ENCODE results near the gene TRABD. TPM values are rescaled to one million over a fixed set of nuclear protein-coding genes. Genes with fewer than 3 reads are reported as not detected.

The TRABD gene
- total RNA-seq, 4 donors from 2014 or later: 22.4 to 71.4 (median 27.1) TPM

GRCh38 chr22:50197000-50197800, 11.5 kb downstream of the TRABD start:
- no peak overlapping the region for H3K27ac ChIP-seq
- DNase-seq (ENCODE audit: low spot score in 2 of 2): no peak
- H3K36me3 ChIP-seq: peaks cover 0 to 65% (median 7%) of the 10 kb centered on the region in 3 donors
- H3K27me3 ChIP-seq: no peaks in the 10 kb centered on the region
- no peak overlapping the region for H3K4me3 ChIP-seq
- H3K4me1 ChIP-seq: peaks cover 0 to 26% (median 20%) of the 10 kb centered on the region in 4 donors
- 82% methylated on average over 16 to 19 of the region's 23 CpGs for WGBS, 2 donors
- no peak for TF ChIP-seq CTCF (IDR thresholded peaks at IDR 0.05)
- TF ChIP-seq POLR2A (IDR thresholded peaks at IDR 0.05): no peak
- TF ChIP-seq EP300 (IDR thresholded peaks at IDR 0.05): no peak
- H3K9me3 ChIP-seq: no peaks in the 10 kb centered on the region

GRCh38 chr22:50197856-50198623, 12.3 kb downstream of the TRABD start:
- no peaks in the 10 kb centered on the region for H3K9me3 ChIP-seq
- H3K27me3 ChIP-seq: no peaks in the 10 kb centered on the region
- no peak overlapping the region for H3K27ac ChIP-seq
- no peak for DNase-seq (ENCODE audit: low spot score in 2 of 2)
- peaks cover 0 to 62% (median 7%) of the 10 kb centered on the region in 3 donors for H3K36me3 ChIP-seq
- TF ChIP-seq CTCF (IDR thresholded peaks at IDR 0.05) (no peak), EP300 (IDR thresholded peaks at IDR 0.05) (no peak), POLR2A (IDR thresholded peaks at IDR 0.05) (no peak)
- WGBS, 2 donors: 88 to 93% methylated on average over 12 to 56 of the region's 61 CpGs
- no peak overlapping the region for H3K4me3 ChIP-seq
- H3K4me1 ChIP-seq: peaks cover 0 to 26% (median 22%) of the 10 kb centered on the region in 4 donors

GRCh38 chr22:50198624-50199017, 12.9 kb downstream of the TRABD start:
- Histone ChIP-seq H3K27me3 (no peaks in the 10 kb centered on the region), H3K9me3 (no peaks in the 10 kb centered on the region), H3K27ac (no peak overlapping the region), H3K4me1 (peaks cover 0 to 26% (median 19%) of the 10 kb centered on the region in 4 donors), H3K4me3 (no peak overlapping the region), H3K36me3 (peaks cover 0 to 62% (median 7%) of the 10 kb centered on the region in 3 donors)
- no peak for TF ChIP-seq EP300 (IDR thresholded peaks at IDR 0.05)
- TF ChIP-seq POLR2A (IDR thresholded peaks at IDR 0.05): no peak
- no peak for TF ChIP-seq CTCF (IDR thresholded peaks at IDR 0.05)
- 77 to 88% methylated on average over 11 to 14 of the region's 16 CpGs for WGBS, 2 donors
- DNase-seq (ENCODE audit: low spot score in 2 of 2): no peak

GRCh38 chr22:50199251-50199721, 13.6 kb downstream of the TRABD start:
- Histone ChIP-seq H3K4me1 (peaks cover 0 to 27% (median 19%) of the 10 kb centered on the region in 4 donors), H3K27me3 (no peaks in the 10 kb centered on the region), H3K9me3 (no peaks in the 10 kb centered on the region), H3K27ac (peak overlapping the region in 2 of 4 donors; percentile 78 to 90), H3K36me3 (peaks cover 0 to 58% (median 4%) of the 10 kb centered on the region in 3 donors), H3K4me3 (no peak overlapping the region)
- no peak for DNase-seq (ENCODE audit: low spot score in 2 of 2)
- TF ChIP-seq CTCF (IDR thresholded peaks at IDR 0.05) (no peak), EP300 (IDR thresholded peaks at IDR 0.05) (no peak), POLR2A (IDR thresholded peaks at IDR 0.05) (no peak)
- 70 to 86% methylated on average over 18 of the region's 18 CpGs for WGBS, 2 donors
